HG02870 (cell line): Measurements from ENCODE around the gene CABP4.
"Not testable (repeated sequence)": the region's sequence is repeated elsewhere in the genome, so short reads cannot be mapped to it uniquely, and the experiment has no call there.

Experiments
- ATAC-seq: cut with Tn5 transposase; IDR thresholded peaks from one replicate; pipeline ENCODE4 v1.9.1; 2021; ENCODE audit warnings: mild to moderate bottlenecking, moderate library complexity; ENCODE audit not compliant: unreplicated experiment

The CABP4 gene

DNA sequence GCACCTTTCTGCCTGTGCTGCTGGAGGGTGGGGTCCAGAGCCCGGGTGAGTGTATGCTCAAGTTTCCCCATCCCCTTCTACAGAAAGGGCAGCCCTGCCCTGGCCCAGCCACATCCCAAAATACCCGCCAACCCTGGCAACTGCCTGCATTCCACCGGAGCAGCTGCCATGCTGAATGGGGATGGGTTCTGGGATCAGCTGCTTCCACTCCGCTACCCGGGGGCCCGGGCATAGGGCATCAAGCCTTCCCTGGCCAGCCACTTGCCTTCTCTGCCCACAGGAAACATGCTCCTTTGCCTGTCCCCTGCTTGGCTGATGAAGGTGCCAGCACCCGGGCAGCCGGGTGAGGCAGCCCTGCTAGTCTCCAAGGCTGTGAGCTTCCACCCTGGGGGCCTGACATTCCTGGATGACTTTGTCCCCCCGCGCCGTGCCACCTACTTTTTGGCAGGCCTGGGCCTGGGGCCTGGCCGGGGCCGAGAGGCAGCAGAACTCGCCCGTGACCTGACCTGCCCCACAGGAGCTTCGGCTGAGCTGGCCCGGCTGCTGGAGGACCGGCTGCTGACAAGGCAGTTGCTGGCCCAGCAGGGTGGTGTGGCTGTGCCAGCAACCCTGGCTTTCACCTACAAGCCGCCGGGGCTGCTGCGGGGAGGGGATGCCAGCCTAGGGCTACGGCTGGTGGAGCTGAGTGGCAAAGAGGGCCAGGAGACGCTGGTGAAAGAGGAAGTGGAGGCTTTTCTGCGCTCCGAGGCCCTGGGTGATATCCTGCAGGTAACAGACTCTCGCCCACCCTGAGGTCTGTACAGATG, 36.5 kb upstream of the CABP4 start:
- no peak for ATAC-seq

DNA sequence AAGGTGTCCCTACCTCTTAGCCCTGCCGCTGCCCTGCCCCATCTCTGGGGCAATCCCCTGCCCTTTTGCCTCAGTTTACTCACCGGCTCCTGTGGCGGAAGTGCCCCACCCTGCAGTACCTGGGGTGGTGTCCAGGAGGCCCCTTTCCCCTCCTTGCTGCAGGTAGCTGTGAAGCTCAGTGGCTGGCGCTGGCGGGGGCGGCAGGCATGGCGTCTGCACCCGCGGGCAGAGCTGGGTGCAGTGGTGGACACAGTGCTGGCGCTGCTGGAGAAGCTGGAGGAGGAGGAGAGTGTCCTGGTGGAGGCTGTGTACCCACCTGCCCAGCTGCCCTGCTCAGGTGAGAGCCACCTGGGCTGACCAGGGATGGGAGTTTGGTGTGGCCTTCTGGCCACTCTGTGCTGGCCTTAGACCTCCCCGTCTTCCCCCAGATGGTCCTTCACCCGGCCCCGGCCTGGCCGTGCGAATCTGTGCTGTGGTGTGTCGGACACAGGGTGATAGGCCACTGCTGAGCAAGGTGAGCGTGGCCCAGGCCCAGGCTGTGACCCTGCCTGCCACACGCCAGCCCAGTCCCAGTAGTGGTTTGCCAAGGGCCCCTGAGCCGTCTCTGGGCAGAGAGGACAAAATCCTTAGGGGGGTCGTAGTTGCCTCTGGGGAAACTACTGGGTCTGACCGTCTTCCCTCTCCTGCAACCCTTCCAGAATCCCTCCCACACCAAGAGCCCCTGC, 35.7 kb upstream of the CABP4 start:
- ATAC-seq = no peak

- ATAC-seq = no peak
Measured at GRCh38 chr11:67420147-67420645, 35.0 kb upstream of the CABP4 start.

DNA sequence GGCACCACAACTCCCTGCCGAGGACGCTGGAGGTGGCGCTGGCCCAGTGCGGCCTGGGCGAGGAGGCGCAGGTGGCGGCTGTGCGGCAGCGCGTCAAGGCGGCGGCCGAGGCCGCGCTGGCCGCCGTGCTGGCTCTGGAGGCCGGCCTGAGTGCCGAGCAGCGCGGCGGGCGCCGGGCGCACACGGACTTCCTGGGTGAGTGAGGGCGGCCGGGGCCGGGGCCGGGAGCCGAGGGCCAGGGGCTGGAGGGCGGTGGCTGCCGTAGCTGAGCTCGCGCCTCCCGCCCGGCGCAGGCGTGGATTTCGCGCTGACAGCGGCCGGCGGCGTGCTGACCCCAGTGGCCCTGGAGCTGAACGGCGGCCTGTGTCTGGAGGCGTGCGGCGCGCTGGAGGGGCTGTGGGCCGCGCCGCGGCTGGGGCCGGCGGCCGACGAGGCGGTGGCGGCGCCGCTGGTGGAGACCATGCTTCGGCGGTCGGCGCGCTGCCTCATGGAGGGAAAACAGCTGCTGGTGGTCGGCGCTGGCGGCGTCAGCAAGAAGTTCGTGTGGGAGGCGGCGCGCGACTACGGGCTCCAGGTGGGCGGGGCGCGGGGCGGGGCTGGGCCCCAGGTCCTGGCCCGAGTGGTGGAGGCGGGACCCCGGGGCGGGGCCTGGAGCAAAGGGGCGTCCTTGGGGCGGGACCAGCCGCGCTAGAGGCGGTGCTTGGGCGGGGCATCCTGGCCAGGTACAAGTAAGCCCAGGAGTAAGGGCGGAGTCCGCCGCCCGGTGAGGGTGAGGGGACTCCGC, 34.3 kb upstream of the CABP4 start:
- ATAC-seq = peak; percentile 92

GRCh38 chr11:67421430-67422031, 33.6 kb upstream of the CABP4 start:
- ATAC-seq = no peak

GRCh38 chr11:67422891-67423290, 32.3 kb upstream of the CABP4 start:
- no peak for ATAC-seq

GRCh38 chr11:67423466-67423865, 31.7 kb upstream of the CABP4 start:
- no peak for ATAC-seq

DNA sequence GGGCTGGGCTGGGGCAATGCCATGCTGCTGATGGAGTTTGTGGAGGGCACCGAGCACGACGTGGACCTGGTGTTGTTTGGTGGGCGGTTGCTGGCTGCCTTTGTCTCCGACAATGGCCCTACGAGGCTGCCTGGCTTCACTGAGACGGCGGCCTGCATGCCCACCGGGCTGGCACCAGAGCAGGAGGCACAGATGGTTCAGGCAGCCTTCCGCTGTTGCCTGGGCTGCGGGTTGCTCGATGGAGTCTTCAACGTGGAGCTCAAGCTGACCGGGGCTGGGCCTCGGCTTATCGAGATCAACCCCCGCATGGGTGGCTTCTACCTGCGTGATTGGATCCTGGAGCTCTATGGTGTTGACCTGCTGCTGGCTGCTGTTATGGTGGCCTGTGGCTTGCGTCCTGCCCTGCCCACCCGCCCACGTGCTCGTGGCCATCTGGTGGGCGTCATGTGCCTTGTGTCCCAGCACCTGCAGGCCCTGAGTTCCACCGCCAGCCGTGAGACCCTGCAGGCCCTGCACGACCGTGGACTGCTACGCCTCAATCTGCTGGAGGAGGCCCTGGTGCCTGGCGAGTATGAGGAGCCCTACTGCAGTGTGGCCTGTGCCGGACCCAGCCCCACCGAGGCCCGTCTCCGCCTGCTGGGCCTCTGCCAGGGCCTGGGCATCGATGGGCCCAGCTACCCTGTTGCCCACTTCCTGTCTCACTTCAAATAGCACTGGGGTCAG, 31.1 kb upstream of the CABP4 start:
- ATAC-seq = no peak

- ATAC-seq = not testable (repeated sequence)
Measured at GRCh38 chr11:67427364-67427859, 27.7 kb upstream of the CABP4 start.

GRCh38 chr11:67428052-67429001, 26.8 kb upstream of the CABP4 start, which contains the start of gene RPS6KB2:
RPS6KB2 (plus strand) TSS chr11:67428494; CDS start chr11:67428546, 52 bp downstream.
- peak; percentile 82 for ATAC-seq

GRCh38 chr11:67429038-67429668, 26.0 kb upstream of the CABP4 start:
- ATAC-seq = no peak

DNA sequence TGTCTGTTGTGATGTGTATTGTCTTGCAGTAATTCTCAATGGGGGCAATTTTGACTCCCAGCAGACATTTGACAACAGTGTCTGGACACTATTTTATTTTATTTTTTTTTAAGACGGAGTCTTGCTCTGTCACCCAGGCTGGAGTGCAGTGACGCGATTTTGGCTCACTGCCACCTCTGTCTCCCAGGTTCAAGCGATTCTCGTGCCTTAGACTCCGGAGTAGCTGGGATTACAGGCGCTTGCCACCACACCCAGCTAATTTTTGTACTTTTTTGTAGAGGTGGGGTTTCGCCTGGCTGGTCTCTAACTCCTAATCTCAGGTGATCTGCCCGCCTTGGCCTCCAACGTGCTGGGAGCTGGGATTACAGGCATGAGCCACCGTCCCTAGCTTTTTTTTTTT, 25.4 kb upstream of the CABP4 start:
- ATAC-seq = no peak

GRCh38 chr11:67431346-67432249, 23.6 kb upstream of the CABP4 start:
- no peak for ATAC-seq

- ATAC-seq = no peak
Measured at GRCh38 chr11:67432655-67433349, 22.4 kb upstream of the CABP4 start.

- ATAC-seq = no peak
Measured at GRCh38 chr11:67433536-67434394, 21.4 kb upstream of the CABP4 start.

- no peak for ATAC-seq
Measured at GRCh38 chr11:67434395-67434881, 20.7 kb upstream of the CABP4 start.
